Stomach (tissue), 4 donors: ENCODE measurements around the gene NTHL1.

Experiments used
- CTCF ChIP-seq, 7 experiments: fragments of 450-650 bp in 4 of 7; fragments of 200-600 bp in 3 of 7; sonication (generic) in 3 of 7; IDR thresholded peaks; one replicate each; pipeline ENCODE4 v1.5.1; 2016 to 2019; ENCODE audit warnings: antibody characterized with exemption in 7 of 7, control low read depth in 2 of 7, mild to moderate bottlenecking in 1 of 7
- POLR2AphosphoS5 ChIP-seq, 3 donors: sonication (generic); formaldehyde crosslinking; IDR thresholded peaks; one replicate each; pipeline ENCODE4 v1.6.1; 2016; ENCODE audit warnings: antibody characterized with exemption in 3 of 3

DNA sequence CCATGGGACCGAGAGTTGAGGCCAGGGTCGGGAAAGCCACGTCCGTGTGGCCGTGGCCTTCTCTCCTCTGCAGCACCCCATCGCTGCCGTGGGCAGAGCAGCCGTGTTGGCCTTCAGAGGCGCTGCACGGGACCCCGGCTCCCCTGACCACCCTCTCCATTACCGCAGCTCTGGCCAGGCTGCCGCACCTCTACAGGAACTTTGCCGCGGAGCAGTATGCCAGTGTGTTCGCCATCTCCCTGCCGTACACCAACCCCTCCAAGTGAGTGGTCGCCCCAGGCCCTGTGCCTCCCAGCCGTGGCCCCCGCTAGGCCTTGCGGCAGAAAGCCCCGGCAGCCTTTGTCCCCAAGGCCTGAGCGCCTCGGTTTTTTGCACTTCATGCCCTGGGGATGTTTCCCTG, 28.0 kb upstream of the NTHL1 start:
- TF ChIP-seq CTCF (IDR thresholded peaks at IDR 0.05) (no peak), POLR2AphosphoS5 (IDR thresholded peaks at IDR 0.05) (no peak)
